Activated CD8-positive, alpha-beta T cell treated with anti-CD3 and anti-CD28 coated beads for 36 hours (primary cell): Measurements from ENCODE around the gene SMIM45.

Source experiments
- ATAC-seq: fragments of 200-7000 bp; cut with Tn5 transposase; one replicate; pipeline ENCODE4 v1.10.0; 2021; ENCODE audit warnings: mild to moderate bottlenecking, moderate library complexity
- CTCF ChIA-PET: fragments of 350-600 bp; sonication (Branson Sonifier 250); formaldehyde crosslinking; loops from one replicate; lab custom pipeline; 2021; ENCODE audit warnings: antibody characterized with exemption; lab: Charles Lee
- POLR2A ChIA-PET: fragments of 350-600 bp; sonication (Branson Sonifier 250); formaldehyde crosslinking; loops from one replicate; lab custom pipeline; 2021; ENCODE audit warnings: antibody characterized with exemption; lab: Charles Lee
- DNase-seq: peaks from one replicate; pipeline ENCODE4 v3.0.0-alpha.2; 2020
- H3K27ac Mint-ChIP-seq: one replicate; pipeline ENCODE4 v1.8.0; 2021; ENCODE audit warnings: mild to moderate bottlenecking, mixed read lengths
- H3K27me3 Mint-ChIP-seq: one replicate; pipeline ENCODE4 v1.8.0; 2021; ENCODE audit warnings: mixed read lengths
- H3K36me3 Mint-ChIP-seq: one replicate; pipeline ENCODE4 v1.8.0; 2021; ENCODE audit warnings: low read depth, mixed read lengths
- H3K4me1 Mint-ChIP-seq: one replicate; pipeline ENCODE4 v1.8.0; 2021; ENCODE audit warnings: low read depth, mixed read lengths
- H3K4me3 Mint-ChIP-seq: one replicate; pipeline ENCODE4 v1.8.0; 2021; ENCODE audit warnings: mild to moderate bottlenecking, moderate library complexity, mixed read lengths
- H3K9me3 Mint-ChIP-seq: one replicate; pipeline ENCODE4 v1.8.0; 2021; ENCODE audit warnings: mixed read lengths
- CTCF ChIP-seq: fragments of 200-600 bp; IDR thresholded peaks from one replicate; pipeline ENCODE4 v1.8.0; 2022; ENCODE audit warnings: antibody characterized with exemption, mild to moderate bottlenecking
- intact Hi-C: fragments of 100-400 bp; cut with micrococcal nuclease; formaldehyde crosslinking; loops from one replicate; pipeline ENCODE4 v1.10.0; 2022

SMIM45 gene

GRCh38 chr22:41929418-41929810, 22.5 kb upstream of the SMIM45 start:
- Mint-ChIP-seq H3K4me1 (peaks cover 27% of the 10 kb centered on the region), H3K27me3 (peaks cover 2% of the 10 kb centered on the region), H3K36me3 (no peaks in the 10 kb centered on the region), H3K4me3 (no peak overlapping the region), H3K9me3 (no peaks in the 10 kb centered on the region), H3K27ac (no peak overlapping the region)
- CTCF ChIA-PET, result interaction anchor here (5.6 kb wide), 1 partner anchor 9 kb away, joined by 62 read pairs; no protein-coding TSS in a partner anchor
- intact Hi-C loops, result no loop called here
- DNase-seq, result no peak
- no peak for TF ChIP-seq CTCF
- POLR2A ChIA-PET, result interaction anchor here (0.8 to 11.9 kb wide), 2 partner anchors 8 to 72 kb away, joined by 3 to 134 read pairs; no protein-coding TSS in a partner anchor
- no peak for ATAC-seq

- POLR2A ChIA-PET, result interaction anchor here (1.4 kb wide), 2 partner anchors 15 to 30 kb away, joined by 3 to 4 read pairs; partner anchors contain the start of gene CENPM
- Mint-ChIP-seq H3K36me3 (peaks cover 4% of the 10 kb centered on the region), H3K27me3 (no peaks in the 10 kb centered on the region), H3K4me3 (no peak overlapping the region), H3K9me3 (no peaks in the 10 kb centered on the region), H3K27ac (no peak overlapping the region), H3K4me1 (peaks cover 20% of the 10 kb centered on the region)
- intact Hi-C loops, result no loop called here
- CTCF ChIA-PET, result no interaction called here
- no peak for TF ChIP-seq CTCF
- no peak for DNase-seq
- no peak for ATAC-seq
Observed at GRCh38 chr22:41931701-41932269, 20.2 kb upstream of the SMIM45 start.

GRCh38 chr22:41932353-41932752, 19.6 kb upstream of the SMIM45 start:
- ATAC-seq, result no peak
- CTCF ChIA-PET, result no interaction called here
- Mint-ChIP-seq H3K36me3 (peaks cover 8% of the 10 kb centered on the region), H3K4me3 (no peak overlapping the region), H3K4me1 (peaks cover 17% of the 10 kb centered on the region), H3K27ac (no peak overlapping the region), H3K27me3 (no peaks in the 10 kb centered on the region), H3K9me3 (no peaks in the 10 kb centered on the region)
- TF ChIP-seq CTCF, result no peak
- intact Hi-C loops, result no loop called here
- no peak for DNase-seq
- POLR2A ChIA-PET, result interaction anchor here (1.4 kb wide), 2 partner anchors 14 to 31 kb away, joined by 3 to 4 read pairs; partner anchors contain the start of gene CENPM

GRCh38 chr22:41933411-41934177, 18.4 kb upstream of the SMIM45 start:
- ChIA-PET CTCF (interaction anchor here (0.8 kb wide), 1 partner anchor 8 kb away, joined by 4 read pairs; no protein-coding TSS in a partner anchor), POLR2A (interaction anchor here (0.9 to 8.3 kb wide), 5 partner anchors 10 to 76 kb away, joined by 3 to 134 read pairs (median 3); partner anchors contain the start of genes CENPM and TNFRSF13C)
- Mint-ChIP-seq H3K4me3 (no peak overlapping the region), H3K27ac (no peak overlapping the region), H3K36me3 (peaks cover 13% of the 10 kb centered on the region), H3K27me3 (no peaks in the 10 kb centered on the region), H3K4me1 (peaks cover 11% of the 10 kb centered on the region), H3K9me3 (no peaks in the 10 kb centered on the region)
- ATAC-seq (no peak), DNase-seq (no peak)
- intact Hi-C loops, result no loop called here
- TF ChIP-seq CTCF, result no peak
